GM21381 (cell line): ENCODE data around the gene ABHD12B.

Source experiments
- ATAC-seq: cut with Tn5 transposase; IDR thresholded peaks from one replicate; pipeline ENCODE4 v1.9.1; 2021; ENCODE audit warnings: mild to moderate bottlenecking, moderate library complexity; ENCODE audit not compliant: unreplicated experiment

ABHD12B gene

GRCh38 chr14:50839048-50839447 is 32.8 kb upstream of the ABHD12B start:
- ATAC-seq: no peak

DNA sequence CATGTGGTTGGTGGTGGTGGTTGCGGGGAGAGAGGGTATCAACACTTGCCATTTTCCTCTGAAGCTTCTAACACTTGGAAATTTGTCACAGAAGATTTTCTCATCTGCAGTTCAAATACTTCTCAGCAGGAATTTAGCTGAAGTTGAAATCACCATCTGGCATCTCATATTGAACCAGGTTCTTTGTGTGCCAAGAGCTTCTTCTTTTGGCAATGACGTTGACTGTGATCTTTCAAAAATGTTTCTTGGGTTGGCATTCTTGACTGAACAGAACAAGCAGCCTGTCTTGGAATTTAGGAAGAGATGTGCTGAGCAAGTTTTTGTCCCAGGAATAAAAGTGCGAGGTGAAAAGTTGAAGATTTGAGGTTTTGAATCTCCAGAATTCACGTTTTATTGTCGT is 32.2 kb upstream of the ABHD12B start:
- no peak for ATAC-seq

DNA sequence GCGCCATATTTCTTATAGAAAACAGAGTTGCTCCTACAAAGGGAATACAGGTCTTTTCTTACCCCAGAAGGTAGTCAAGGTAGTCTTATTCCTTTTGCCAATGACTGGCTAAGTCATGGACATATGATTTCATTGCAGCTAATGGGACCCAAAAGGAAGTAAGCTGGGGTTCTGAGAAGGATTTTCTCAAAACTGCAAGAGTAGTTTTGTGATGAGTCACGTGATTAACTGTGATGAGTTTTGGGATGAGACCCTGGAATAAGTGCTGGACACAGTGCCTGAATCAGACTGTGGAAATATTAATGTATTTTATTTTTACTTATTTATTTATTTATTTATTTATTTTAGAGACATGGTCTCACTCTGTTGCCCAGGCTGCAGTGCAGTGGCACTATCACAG is 27.5 kb upstream of the ABHD12B start:
- ATAC-seq: no peak

- ATAC-seq: no peak
Observed at GRCh38 chr14:50845166-50845565, 26.7 kb upstream of the ABHD12B start.

- no peak for ATAC-seq
Observed at GRCh38 chr14:50846226-50846880, 25.5 kb upstream of the ABHD12B start.

- no peak for ATAC-seq
Observed at GRCh38 chr14:50853891-50854290, 18.0 kb upstream of the ABHD12B start.

DNA sequence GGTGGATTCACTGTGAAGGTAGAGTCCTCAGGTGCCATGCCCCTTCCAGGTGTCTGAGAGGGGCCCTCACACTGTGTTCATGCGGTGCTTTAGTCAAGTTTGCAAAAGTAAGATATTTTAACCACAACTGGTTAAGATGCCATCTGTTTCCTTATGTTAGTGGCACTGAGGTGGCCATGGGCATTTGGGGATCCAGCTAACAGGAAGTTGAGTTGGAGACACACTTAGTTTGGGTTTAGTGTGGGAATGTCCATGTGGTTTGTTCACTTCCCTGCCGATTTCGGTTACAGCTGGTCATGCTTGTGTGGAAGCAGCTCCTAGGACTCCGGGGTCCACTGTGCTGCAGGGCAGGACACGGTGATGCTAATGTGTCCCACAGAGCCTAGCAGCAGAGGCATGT is 17.3 kb upstream of the ABHD12B start:
- ATAC-seq: no peak

GRCh38 chr14:50855558-50855957 is 16.3 kb upstream of the ABHD12B start:
- no peak for ATAC-seq

- ATAC-seq: no peak
Observed at GRCh38 chr14:50856660-50857059, 15.2 kb upstream of the ABHD12B start.

DNA sequence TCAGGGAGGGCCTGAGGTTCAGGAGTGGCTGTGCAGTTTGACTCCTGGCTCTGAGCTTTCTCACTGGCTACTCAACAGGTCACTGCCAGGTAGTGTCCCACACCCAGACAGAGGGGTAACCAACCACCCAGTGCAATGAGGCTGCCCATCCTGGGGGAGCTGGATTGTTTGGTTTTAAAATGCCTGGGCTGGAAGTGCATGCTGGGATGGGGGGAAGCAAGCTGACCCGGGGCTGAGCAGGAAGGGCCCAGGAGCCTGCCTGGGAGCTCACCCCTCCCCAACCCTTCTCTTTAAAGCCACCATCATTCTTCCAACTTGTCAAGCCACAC is 12.6 kb upstream of the ABHD12B start:
- no peak for ATAC-seq

- no peak for ATAC-seq
Observed at GRCh38 chr14:50860478-50861086, 11.3 kb upstream of the ABHD12B start.

DNA sequence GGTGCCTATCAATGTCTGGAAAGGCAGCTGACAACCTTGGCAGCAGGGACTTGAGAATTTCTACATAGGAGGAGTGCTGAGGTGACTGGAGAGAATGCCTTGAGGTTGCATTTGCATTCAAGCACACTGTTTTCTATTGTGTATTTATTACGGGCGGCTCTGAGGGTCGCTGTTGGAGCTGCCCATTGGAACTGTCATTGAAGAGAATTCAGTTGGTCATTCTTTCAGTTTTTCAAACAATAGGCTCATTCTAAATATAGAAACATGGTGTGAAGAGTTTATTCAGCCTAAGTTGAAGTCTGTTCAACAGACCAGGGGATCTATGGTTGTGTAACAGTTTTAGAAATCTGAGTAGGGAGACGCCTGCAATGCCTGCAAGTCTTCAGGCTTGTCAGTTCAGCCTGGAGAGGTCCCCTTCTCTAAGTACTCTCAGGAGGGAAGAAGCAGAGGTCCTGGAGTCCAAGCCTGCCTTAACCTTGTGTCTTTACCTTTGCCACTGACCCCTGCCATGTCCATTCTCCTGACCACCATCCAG is 9.8 kb upstream of the ABHD12B start:
- no peak for ATAC-seq

DNA sequence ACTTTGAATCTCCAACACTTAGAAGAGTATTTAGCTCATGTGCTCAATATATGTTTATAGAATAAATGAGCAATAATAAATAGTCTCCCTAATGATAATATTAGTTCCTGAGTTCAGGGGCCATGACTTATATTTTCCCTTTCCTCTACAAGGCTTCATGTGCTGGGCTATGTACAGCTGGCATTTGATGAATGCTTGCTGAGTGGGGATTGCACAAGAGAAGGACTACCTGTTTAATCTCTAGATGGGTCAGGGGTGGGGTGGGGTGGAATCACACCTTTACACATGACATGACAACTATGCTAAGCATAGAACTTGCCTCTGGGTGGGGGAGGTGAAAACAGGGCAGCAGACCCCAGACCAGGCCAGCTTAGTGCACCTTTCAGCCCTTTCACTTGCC is 7.6 kb upstream of the ABHD12B start:
- ATAC-seq: no peak

DNA sequence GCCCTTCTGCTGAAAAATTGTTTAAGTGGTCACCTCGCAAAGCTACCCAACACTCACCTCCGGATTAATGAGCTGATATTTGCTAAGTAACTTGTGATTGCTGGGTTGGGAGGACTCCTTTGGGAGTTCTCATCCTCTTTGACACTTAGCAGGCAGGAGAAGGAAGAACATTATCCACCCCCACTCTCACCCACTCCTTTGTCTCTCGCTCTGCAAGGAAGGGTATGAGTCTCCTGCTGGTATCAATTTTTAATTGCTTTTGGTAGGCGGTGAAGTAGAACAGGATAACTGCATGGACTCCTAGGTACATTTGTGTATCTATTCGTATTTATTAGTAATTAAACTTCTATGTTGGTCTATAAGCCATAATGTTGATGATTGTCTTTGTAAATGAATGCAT is 6.9 kb upstream of the ABHD12B start:
- no peak for ATAC-seq

GRCh38 chr14:50865391-50866076 is 6.3 kb upstream of the ABHD12B start:
- ATAC-seq: no peak

- ATAC-seq: no peak
Observed at GRCh38 chr14:50871228-50871627, 625 bp upstream of the ABHD12B start.

- no peak for ATAC-seq
Observed at GRCh38 chr14:50874757-50875156, 2.9 kb downstream of the ABHD12B start.

DNA sequence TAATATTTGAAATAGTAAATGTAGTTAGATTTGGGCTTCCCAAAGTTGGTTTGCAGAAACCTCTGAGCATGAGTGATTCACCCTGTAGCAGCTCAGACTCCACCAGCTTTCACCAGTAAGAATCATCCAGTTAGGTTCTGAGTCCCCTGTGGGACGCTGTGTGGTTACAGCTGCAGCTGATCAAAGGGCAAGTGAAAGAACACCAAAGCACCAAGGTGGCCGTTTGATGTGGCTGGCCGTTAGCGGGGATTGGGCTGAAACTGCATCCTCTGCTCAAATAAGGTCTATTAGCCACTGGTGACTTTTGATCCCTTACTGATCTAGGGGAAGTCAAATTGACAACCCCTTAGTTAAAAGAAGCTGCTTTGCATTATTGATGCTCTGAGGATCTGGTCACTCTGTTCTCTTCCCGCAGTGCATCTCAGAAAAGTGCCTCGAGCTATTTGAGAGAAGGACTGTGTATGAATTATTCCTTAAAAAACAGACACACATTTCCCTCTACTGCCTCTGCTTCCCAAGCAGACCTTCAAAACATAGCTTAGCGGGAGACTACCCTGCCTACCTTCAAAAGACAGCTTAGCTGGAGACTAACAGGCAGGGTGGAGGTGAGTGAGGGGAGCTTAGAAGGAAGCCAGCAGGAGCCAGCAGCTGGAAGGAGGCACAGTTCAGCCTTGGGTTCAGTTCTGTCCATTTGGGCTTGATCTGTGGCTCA is 3.7 kb downstream of the ABHD12B start:
- peak; percentile 92 for ATAC-seq

GRCh38 chr14:50882932-50883826 is 11.3 kb downstream of the ABHD12B start:
- ATAC-seq: no peak

DNA sequence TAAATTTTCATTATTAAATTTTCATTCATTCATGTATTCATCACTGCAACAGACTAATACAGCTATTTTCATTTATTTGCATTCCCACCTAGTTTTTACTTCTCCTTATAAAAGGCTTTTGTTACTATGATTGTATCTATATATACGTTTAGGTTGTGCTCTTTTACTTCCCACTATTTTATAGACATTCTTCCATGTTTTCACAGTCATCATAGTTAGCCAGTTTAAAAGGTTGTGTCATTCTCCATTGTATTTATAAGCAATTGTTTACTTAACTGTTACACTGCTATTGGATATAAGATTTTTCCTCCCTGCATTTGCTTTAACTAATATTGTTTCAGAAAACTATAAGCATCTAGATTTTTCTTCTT is 12.0 kb downstream of the ABHD12B start:
- no peak for ATAC-seq

GRCh38 chr14:50887476-50887875 is 15.6 kb downstream of the ABHD12B start:
- ATAC-seq: no peak
